K562 (cell line): ENCODE measurements around the gene RETREG2. TPM values are rescaled to one million over a fixed set of nuclear protein-coding genes. Genes with fewer than 3 reads are reported as not detected.

ENCODE experiments used
- CCNT2 ChIP-seq: IDR thresholded peaks from 2 replicates; pipeline ENCODE4 v1.6.1; 2011; ENCODE audit warnings: borderline replicate concordance, low read depth, mild to moderate bottlenecking, moderate library complexity, mixed read lengths, low read length; ENCODE audit not compliant: insufficient read length; ENCODE audit errors: extremely low read depth
- EGR1 ChIP-seq: fragments of 450-650 bp; conservative IDR thresholded peaks from 2 replicates; pipeline ENCODE4 v1.6.1; 2017; ENCODE audit warnings: mild to moderate bottlenecking
- FOXK2 ChIP-seq, 2 experiments: fragments of 450-650 bp; IDR thresholded peaks in 1 of 2; conservative IDR thresholded peaks in 1 of 2; 2 replicates each; pipeline ENCODE4 v1.6.1; 2016; ENCODE audit warnings: low read depth in 2 of 2, mild to moderate bottlenecking in 1 of 2
- HEY1 ChIP-seq: fragments of 250-450 bp; sonication (Bioruptor Pico); IDR thresholded peaks from 2 replicates; pipeline ENCODE4 v1.5.0; 2020; ENCODE audit warnings: mild to moderate bottlenecking, moderate library complexity, borderline replicate concordance
- MCM2 ChIP-seq: fragments of 450-650 bp; IDR thresholded peaks from 2 replicates; pipeline ENCODE4 v1.6.1; 2017; ENCODE audit warnings: low read depth, mild to moderate bottlenecking
- NFATC3 ChIP-seq: fragments of 450-650 bp; IDR thresholded peaks from 2 replicates; pipeline ENCODE4 v1.6.1; 2017; ENCODE audit warnings: mild to moderate bottlenecking
- NFYB ChIP-seq: IDR thresholded peaks from 2 replicates; pipeline ENCODE4 v1.6.1; 2011; ENCODE audit warnings: mild to moderate bottlenecking, moderate library complexity; ENCODE audit not compliant: insufficient read length; ENCODE audit errors: extremely low read depth
- POLR2AphosphoS2 ChIP-seq: IDR thresholded peaks from 2 replicates; pipeline ENCODE4 v1.6.1; 2012; ENCODE audit warnings: low read length, improper control_type of control experiment
- PTBP1 ChIP-seq: fragments of 200-400 bp; formaldehyde crosslinking; IDR thresholded peaks from 2 replicates; pipeline ENCODE4 v1.6.1; 2017; ENCODE audit warnings: low read depth, low read length
- SMAD2 ChIP-seq: fragments of 150-350 bp; IDR thresholded peaks from 2 replicates; pipeline ENCODE4 v1.6.1; 2014; ENCODE audit warnings: low read depth, mild to moderate bottlenecking, low read length
- TAF1 ChIP-seq: IDR thresholded peaks from 2 replicates; pipeline ENCODE4 v1.6.1; 2011; ENCODE audit warnings: mild to moderate bottlenecking, low read length, moderate library complexity; ENCODE audit not compliant: insufficient read depth, control insufficient read depth, severe bottlenecking; ENCODE audit errors: extremely low read depth
- TFAM ChIP-seq: fragments of 250-450 bp; sonication (Bioruptor Pico); conservative IDR thresholded peaks from 2 replicates; pipeline ENCODE4 v1.5.0; 2021; ENCODE audit warnings: mild to moderate bottlenecking, moderate library complexity
- polyA plus RNA-seq, 8 experiments: library from polyadenylated mRNA; depleted of rRNA in 4 of 8; stranded (reverse) in 5 of 8; unstranded in 3 of 8; fragments of >200 nt; fragmentation: Nextera tagmentation in 2 of 8; fragmentation: Illumina TruSeq in 1 of 8; extraction: Ambion mirVana in 2 of 8; extraction: Trizol in 1 of 8; gene quantifications; 2 replicates each; pipeline versions ENCODE4 v1.2.1 to v1.2.3, GENCODE V29; 2011 to 2014; ENCODE audit warnings: inconsistent platforms in 1 of 8, missing spikeins in 1 of 8
- total RNA-seq, 7 experiments: library from RNA; depleted of rRNA in 6 of 7; stranded (reverse); fragments of >200 nt in 6 of 7; fragmentation: Illumina TruSeq in 2 of 7; extraction: Trizol in 2 of 7; gene quantifications; 2 replicates each; pipeline versions ENCODE4 v1.2.1 to v1.2.3, GENCODE V29; 2011 to 2021; ENCODE audit warnings: low replicate concordance in 1 of 7
- TF ChIP-seq, protein P1 (sequence below): fragments of 250-450 bp; sonication (Bioruptor Pico); IDR thresholded peaks from 2 replicates; pipeline ENCODE4 v1.4.0; 2020; ENCODE audit warnings: mild to moderate bottlenecking, moderate library complexity
- TF ChIP-seq, protein P2 (sequence below): fragments of 450-650 bp; IDR thresholded peaks from 2 replicates; pipeline ENCODE4 v1.6.1; 2017; ENCODE audit warnings: antibody characterized with exemption, mild to moderate bottlenecking
- TF ChIP-seq, protein P3 (sequence below): fragments of 250-450 bp; sonication (Bioruptor Pico); IDR thresholded peaks from 2 replicates; pipeline ENCODE4 v1.4.0; 2020; ENCODE audit warnings: mild to moderate bottlenecking, moderate library complexity
- TF ChIP-seq, protein P4 (sequence below): sonication (generic); formaldehyde crosslinking; IDR thresholded peaks from 2 replicates; pipeline ENCODE4 v1.8.0; 2022; ENCODE audit warnings: missing genetic modification reagents, mild to moderate bottlenecking, borderline replicate concordance

The RETREG2 gene
- total and polyA plus RNA-seq, 9 of the 15 experiments (the other 6 are each of a cell fraction or from before 2014, with no cell fraction given) = 4.9 to 40.1 (median 19.2) TPM

DNA sequence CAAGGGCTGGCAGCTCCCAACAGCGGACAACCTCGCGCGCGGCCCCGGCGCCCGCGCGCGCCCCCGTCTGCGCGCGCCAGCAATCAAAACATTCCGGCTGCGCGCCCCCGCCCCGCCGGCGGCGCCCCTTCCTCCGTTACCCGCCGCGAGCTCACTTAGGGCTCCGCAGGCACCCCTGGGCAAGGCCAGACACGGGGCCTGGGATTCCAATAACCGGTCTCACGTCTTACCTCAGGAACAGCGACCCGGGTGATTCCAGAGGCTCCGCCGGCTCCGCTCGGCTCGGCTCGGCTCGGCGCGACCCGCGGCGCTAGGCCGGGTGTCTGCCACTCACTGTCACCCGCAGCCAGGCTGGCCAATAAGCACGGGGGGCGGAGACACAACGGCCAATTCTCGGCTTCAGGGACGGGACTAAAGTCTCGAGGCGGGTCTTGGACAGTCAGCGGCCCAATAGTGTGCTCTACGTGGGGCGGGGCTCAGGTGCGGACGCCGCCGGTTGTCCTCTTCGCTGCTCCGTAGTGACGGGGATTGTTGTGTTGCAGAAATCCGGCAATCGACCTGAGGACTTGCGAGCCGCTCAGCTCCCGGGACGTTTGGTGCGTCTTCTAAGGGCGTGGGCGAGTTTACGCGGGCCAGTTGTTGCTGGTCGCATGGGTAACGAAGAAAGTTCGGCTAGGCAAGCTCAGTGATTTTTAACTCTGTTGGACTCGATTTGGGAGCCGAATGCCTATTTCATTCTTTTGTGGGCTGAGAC lies 51.4 kb downstream of the RETREG2 start, which contains the start of the genes ANKZF1 and ATG9A (continued):
- TF ChIP-seq, protein P1, sequence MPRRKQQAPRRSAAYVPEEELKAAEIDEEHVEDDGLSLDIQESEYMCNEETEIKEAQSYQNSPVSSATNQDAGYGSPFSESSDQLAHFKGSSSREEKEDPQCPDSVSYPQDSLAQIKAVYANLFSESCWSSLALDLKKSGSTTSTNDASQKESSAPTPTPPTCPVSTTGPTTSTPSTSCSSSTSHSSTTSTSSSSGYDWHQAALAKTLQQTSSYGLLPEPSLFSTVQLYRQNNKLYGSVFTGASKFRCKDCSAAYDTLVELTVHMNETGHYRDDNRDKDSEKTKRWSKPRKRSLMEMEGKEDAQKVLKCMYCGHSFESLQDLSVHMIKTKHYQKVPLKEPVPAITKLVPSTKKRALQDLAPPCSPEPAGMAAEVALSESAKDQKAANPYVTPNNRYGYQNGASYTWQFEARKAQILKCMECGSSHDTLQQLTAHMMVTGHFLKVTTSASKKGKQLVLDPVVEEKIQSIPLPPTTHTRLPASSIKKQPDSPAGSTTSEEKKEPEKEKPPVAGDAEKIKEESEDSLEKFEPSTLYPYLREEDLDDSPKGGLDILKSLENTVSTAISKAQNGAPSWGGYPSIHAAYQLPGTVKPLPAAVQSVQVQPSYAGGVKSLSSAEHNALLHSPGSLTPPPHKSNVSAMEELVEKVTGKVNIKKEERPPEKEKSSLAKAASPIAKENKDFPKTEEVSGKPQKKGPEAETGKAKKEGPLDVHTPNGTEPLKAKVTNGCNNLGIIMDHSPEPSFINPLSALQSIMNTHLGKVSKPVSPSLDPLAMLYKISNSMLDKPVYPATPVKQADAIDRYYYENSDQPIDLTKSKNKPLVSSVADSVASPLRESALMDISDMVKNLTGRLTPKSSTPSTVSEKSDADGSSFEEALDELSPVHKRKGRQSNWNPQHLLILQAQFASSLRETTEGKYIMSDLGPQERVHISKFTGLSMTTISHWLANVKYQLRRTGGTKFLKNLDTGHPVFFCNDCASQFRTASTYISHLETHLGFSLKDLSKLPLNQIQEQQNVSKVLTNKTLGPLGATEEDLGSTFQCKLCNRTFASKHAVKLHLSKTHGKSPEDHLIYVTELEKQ (CRISPR knock-in tag) = no peak
- peak; percentile 69 to 87 for TF ChIP-seq FOXK2 (conservative IDR thresholded peaks at IDR 0.05 in 1 of 2, IDR thresholded peaks at IDR 0.05 in 1 of 2; ENCODE audit: low read depth in 2 of 2)
- TF ChIP-seq, protein P2, sequence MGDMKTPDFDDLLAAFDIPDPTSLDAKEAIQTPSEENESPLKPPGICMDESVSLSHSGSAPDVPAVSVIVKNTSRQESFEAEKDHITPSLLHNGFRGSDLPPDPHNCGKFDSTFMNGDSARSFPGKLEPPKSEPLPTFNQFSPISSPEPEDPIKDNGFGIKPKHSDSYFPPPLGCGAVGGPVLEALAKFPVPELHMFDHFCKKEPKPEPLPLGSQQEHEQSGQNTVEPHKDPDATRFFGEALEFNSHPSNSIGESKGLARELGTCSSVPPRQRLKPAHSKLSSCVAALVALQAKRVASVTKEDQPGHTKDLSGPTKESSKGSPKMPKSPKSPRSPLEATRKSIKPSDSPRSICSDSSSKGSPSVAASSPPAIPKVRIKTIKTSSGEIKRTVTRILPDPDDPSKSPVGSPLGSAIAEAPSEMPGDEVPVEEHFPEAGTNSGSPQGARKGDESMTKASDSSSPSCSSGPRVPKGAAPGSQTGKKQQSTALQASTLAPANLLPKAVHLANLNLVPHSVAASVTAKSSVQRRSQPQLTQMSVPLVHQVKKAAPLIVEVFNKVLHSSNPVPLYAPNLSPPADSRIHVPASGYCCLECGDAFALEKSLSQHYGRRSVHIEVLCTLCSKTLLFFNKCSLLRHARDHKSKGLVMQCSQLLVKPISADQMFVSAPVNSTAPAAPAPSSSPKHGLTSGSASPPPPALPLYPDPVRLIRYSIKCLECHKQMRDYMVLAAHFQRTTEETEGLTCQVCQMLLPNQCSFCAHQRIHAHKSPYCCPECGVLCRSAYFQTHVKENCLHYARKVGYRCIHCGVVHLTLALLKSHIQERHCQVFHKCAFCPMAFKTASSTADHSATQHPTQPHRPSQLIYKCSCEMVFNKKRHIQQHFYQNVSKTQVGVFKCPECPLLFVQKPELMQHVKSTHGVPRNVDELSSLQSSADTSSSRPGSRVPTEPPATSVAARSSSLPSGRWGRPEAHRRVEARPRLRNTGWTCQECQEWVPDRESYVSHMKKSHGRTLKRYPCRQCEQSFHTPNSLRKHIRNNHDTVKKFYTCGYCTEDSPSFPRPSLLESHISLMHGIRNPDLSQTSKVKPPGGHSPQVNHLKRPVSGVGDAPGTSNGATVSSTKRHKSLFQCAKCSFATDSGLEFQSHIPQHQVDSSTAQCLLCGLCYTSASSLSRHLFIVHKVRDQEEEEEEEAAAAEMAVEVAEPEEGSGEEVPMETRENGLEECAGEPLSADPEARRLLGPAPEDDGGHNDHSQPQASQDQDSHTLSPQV = no peak
- TF ChIP-seq MCM2 = no peak
- TF ChIP-seq POLR2AphosphoS2 = no peak
- TF ChIP-seq NFATC3 = no peak
- no peak for TF ChIP-seq SMAD2
- peak; percentile 57 for TF ChIP-seq CCNT2
- TF ChIP-seq TAF1 = peak; percentile 88
- TF ChIP-seq EGR1 = peak; percentile 90
- TF ChIP-seq, protein P3, sequence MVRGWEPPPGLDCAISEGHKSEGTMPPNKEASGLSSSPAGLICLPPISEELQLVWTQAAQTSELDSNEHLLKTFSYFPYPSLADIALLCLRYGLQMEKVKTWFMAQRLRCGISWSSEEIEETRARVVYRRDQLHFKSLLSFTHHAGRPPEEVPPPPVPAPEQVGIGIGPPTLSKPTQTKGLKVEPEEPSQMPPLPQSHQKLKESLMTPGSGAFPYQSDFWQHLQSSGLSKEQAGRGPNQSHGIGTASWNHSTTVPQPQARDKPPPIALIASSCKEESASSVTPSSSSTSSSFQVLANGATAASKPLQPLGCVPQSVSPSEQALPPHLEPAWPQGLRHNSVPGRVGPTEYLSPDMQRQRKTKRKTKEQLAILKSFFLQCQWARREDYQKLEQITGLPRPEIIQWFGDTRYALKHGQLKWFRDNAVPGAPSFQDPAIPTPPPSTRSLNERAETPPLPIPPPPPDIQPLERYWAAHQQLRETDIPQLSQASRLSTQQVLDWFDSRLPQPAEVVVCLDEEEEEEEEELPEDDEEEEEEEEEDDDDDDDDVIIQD (CRISPR knock-in tag) = no peak
- no peak for TF ChIP-seq HEY1 (CRISPR knock-in tag)
- TF ChIP-seq NFYB = peak; percentile 96
- TF ChIP-seq PTBP1 = no peak
- TF ChIP-seq, protein P4, sequence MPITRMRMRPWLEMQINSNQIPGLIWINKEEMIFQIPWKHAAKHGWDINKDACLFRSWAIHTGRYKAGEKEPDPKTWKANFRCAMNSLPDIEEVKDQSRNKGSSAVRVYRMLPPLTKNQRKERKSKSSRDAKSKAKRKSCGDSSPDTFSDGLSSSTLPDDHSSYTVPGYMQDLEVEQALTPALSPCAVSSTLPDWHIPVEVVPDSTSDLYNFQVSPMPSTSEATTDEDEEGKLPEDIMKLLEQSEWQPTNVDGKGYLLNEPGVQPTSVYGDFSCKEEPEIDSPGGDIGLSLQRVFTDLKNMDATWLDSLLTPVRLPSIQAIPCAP (CRISPR knock-in tag) = no peak
- no peak for TF ChIP-seq TFAM (CRISPR knock-in tag)
